HEK293 (cell line): ENCODE results near the gene NCLN.

Experiments
- CTCF ChIA-PET: fragments of 350-600 bp; formaldehyde crosslinking; extraction: SDS; loops from one replicate; lab custom pipeline; 2021; ENCODE audit warnings: antibody characterized with exemption; lab: Yijun Ruan, JAX
- POLR2A ChIA-PET: fragments of 300-600 bp; formaldehyde crosslinking; extraction: SDS; loops from one replicate; lab custom pipeline; 2020; ENCODE audit warnings: antibody characterized with exemption, inconsistent platforms; lab: Yijun Ruan, JAX
- H3K27ac ChIP-seq: fragments of 200-500 bp; sonication (Bioruptor generic); 2 replicates; pipeline ENCODE4 v1.5.1; 2014; ENCODE audit warnings: low read depth, low read length, control low read depth, inconsistent platforms; ENCODE audit errors: extremely low read depth
- H3K36me3 ChIP-seq, 2 experiments: fragments of 200-500 bp in 1 of 2; sonication (Bioruptor generic) in 1 of 2; 1 replicate in 1 of 2; 2 replicates in 1 of 2; pipeline ENCODE4 v1.5.1; 2014 to 2017; ENCODE audit warnings: inconsistent platforms in 2 of 2, low read length in 2 of 2; ENCODE audit not compliant: control insufficient read depth in 2 of 2, insufficient read depth in 1 of 2
- H3K4me1 ChIP-seq: fragments of 200-500 bp; sonication (Bioruptor generic); 2 replicates; pipeline ENCODE4 v1.5.1; 2014; ENCODE audit warnings: mild to moderate bottlenecking, low read length, inconsistent platforms; ENCODE audit not compliant: control insufficient read depth, insufficient read depth
- H3K4me3 ChIP-seq: 2 replicates; pipeline ENCODE4 v1.5.1; 2011; ENCODE audit warnings: low read depth, mild to moderate bottlenecking, control low read depth, low read length, moderate library complexity
- H3K9me3 ChIP-seq: fragments of 200-500 bp; sonication (Bioruptor generic); 2 replicates; pipeline ENCODE4 v1.5.1; 2014; ENCODE audit warnings: low read depth, low read length, inconsistent platforms; ENCODE audit not compliant: control insufficient read depth, insufficient read depth
- GLI4 ChIP-seq: fragments of 450-650 bp; formaldehyde crosslinking; IDR thresholded peaks from 2 replicates; pipeline ENCODE4 v1.5.1; 2016; ENCODE audit warnings: missing biosample characterization, missing genetic modification characterization
- OVOL3 ChIP-seq: fragments of 450-650 bp; formaldehyde crosslinking; IDR thresholded peaks from 2 replicates; pipeline ENCODE4 v1.5.1; 2016; ENCODE audit warnings: missing biosample characterization, missing genetic modification characterization
- REPIN1 ChIP-seq: fragments of 450-650 bp; formaldehyde crosslinking; IDR thresholded peaks from 2 replicates; pipeline ENCODE4 v1.5.1; 2017; ENCODE audit warnings: missing biosample characterization, missing genetic modification characterization, low read depth
- SP7 ChIP-seq: fragments of 450-650 bp; formaldehyde crosslinking; IDR thresholded peaks from 2 replicates; pipeline ENCODE4 v1.5.1; 2016; ENCODE audit warnings: missing biosample characterization, missing genetic modification characterization
- ZBTB20 ChIP-seq: fragments of 450-650 bp; formaldehyde crosslinking; IDR thresholded peaks from 2 replicates; pipeline ENCODE4 v1.5.1; 2016; ENCODE audit warnings: missing biosample characterization, missing genetic modification characterization
- ZBTB48 ChIP-seq: fragments of 450-650 bp; formaldehyde crosslinking; IDR thresholded peaks from 2 replicates; pipeline ENCODE4 v1.5.1; 2016; ENCODE audit warnings: missing biosample characterization, missing genetic modification characterization
- ZNF121 ChIP-seq: fragments of 450-650 bp; formaldehyde crosslinking; IDR thresholded peaks from 2 replicates; pipeline ENCODE4 v1.5.1; 2016; ENCODE audit warnings: missing biosample characterization, missing genetic modification characterization
- ZNF138 ChIP-seq: fragments of 450-650 bp; formaldehyde crosslinking; IDR thresholded peaks from 2 replicates; pipeline ENCODE4 v1.5.1; 2016; ENCODE audit warnings: missing biosample characterization, missing genetic modification characterization, borderline replicate concordance
- ZNF174 ChIP-seq: fragments of 450-650 bp; formaldehyde crosslinking; IDR thresholded peaks from 2 replicates; pipeline ENCODE4 v1.5.0; 2017; ENCODE audit warnings: missing biosample characterization, mild to moderate bottlenecking, missing genetic modification characterization
- ZNF214 ChIP-seq: fragments of 450-650 bp; formaldehyde crosslinking; IDR thresholded peaks from 2 replicates; pipeline ENCODE4 v1.5.1; 2017; ENCODE audit warnings: missing biosample characterization, mild to moderate bottlenecking, missing genetic modification characterization, borderline replicate concordance
- ZNF23 ChIP-seq: fragments of 450-650 bp; formaldehyde crosslinking; IDR thresholded peaks from 2 replicates; pipeline ENCODE4 v1.5.1; 2016; ENCODE audit warnings: missing biosample characterization, missing genetic modification characterization, borderline replicate concordance
- ZNF350 ChIP-seq: fragments of 450-650 bp; formaldehyde crosslinking; IDR thresholded peaks from 2 replicates; pipeline ENCODE4 v1.5.0; 2017; ENCODE audit warnings: missing biosample characterization, mild to moderate bottlenecking, missing genetic modification characterization
- ZNF354C ChIP-seq: fragments of 450-650 bp; formaldehyde crosslinking; IDR thresholded peaks from 2 replicates; pipeline ENCODE4 v1.5.1; 2016; ENCODE audit warnings: missing biosample characterization, missing genetic modification characterization, low read depth, borderline replicate concordance
- ZNF423 ChIP-seq: fragments of 450-650 bp; formaldehyde crosslinking; IDR thresholded peaks from 2 replicates; pipeline ENCODE4 v1.5.1; 2016; ENCODE audit warnings: missing biosample characterization, missing genetic modification characterization
- ZNF426 ChIP-seq: fragments of 450-650 bp; formaldehyde crosslinking; IDR thresholded peaks from 2 replicates; pipeline ENCODE4 v1.5.1; 2017; ENCODE audit warnings: missing biosample characterization, missing genetic modification characterization, mild to moderate bottlenecking, inconsistent platforms, moderate library complexity
- ZNF530 ChIP-seq: fragments of 450-650 bp; formaldehyde crosslinking; IDR thresholded peaks from 2 replicates; pipeline ENCODE4 v1.5.1; 2016; ENCODE audit warnings: low read depth, missing biosample characterization, missing genetic modification characterization
- ZNF626 ChIP-seq: fragments of 450-650 bp; sonication (Bioruptor Pico); formaldehyde crosslinking; IDR thresholded peaks from 2 replicates; pipeline ENCODE4 v1.5.1; 2018; ENCODE audit warnings: missing biosample characterization, missing genetic modification characterization, inconsistent platforms
- ZNF654 ChIP-seq: fragments of 450-650 bp; formaldehyde crosslinking; IDR thresholded peaks from 2 replicates; pipeline ENCODE4 v1.5.1; 2016; ENCODE audit warnings: low read depth, missing biosample characterization, missing genetic modification characterization
- ZNF843 ChIP-seq: fragments of 450-650 bp; formaldehyde crosslinking; IDR thresholded peaks from 2 replicates; pipeline ENCODE4 v1.5.1; 2016; ENCODE audit warnings: missing biosample characterization, missing genetic modification characterization
- TF ChIP-seq, protein P1 (sequence below): fragments of 450-650 bp; formaldehyde crosslinking; IDR thresholded peaks from 2 replicates; pipeline ENCODE4 v1.5.1; 2016; ENCODE audit warnings: missing biosample characterization, missing genetic modification characterization
- TF ChIP-seq, protein P2 (sequence below): fragments of 450-650 bp; formaldehyde crosslinking; IDR thresholded peaks from 2 replicates; pipeline ENCODE4 v1.5.1; 2016; ENCODE audit warnings: missing biosample characterization, missing genetic modification characterization
- TF ChIP-seq, protein P3 (sequence below): fragments of 450-650 bp; formaldehyde crosslinking; IDR thresholded peaks from 2 replicates; pipeline ENCODE4 v1.5.1; 2016; ENCODE audit warnings: missing biosample characterization, missing genetic modification characterization
- TF ChIP-seq, protein P4 (sequence below): fragments of 450-650 bp; formaldehyde crosslinking; IDR thresholded peaks from 2 replicates; pipeline ENCODE4 v1.5.1; 2016; ENCODE audit warnings: missing biosample characterization, missing genetic modification characterization
- TF ChIP-seq, protein P5 (sequence below): fragments of 450-650 bp; IDR thresholded peaks from 2 replicates; pipeline ENCODE4 v1.5.1; 2018; ENCODE audit warnings: missing biosample characterization, mild to moderate bottlenecking, missing genetic modification characterization
- TF ChIP-seq, protein P6 (sequence below): fragments of 450-650 bp; formaldehyde crosslinking; IDR thresholded peaks from 2 replicates; pipeline ENCODE4 v1.5.1; 2016; ENCODE audit warnings: missing biosample characterization, missing genetic modification characterization
- TF ChIP-seq, protein P7 (sequence below): fragments of 450-650 bp; formaldehyde crosslinking; IDR thresholded peaks from 2 replicates; pipeline ENCODE4 v1.5.1; 2017; ENCODE audit warnings: missing biosample characterization, missing genetic modification characterization

Gene NCLN

DNA sequence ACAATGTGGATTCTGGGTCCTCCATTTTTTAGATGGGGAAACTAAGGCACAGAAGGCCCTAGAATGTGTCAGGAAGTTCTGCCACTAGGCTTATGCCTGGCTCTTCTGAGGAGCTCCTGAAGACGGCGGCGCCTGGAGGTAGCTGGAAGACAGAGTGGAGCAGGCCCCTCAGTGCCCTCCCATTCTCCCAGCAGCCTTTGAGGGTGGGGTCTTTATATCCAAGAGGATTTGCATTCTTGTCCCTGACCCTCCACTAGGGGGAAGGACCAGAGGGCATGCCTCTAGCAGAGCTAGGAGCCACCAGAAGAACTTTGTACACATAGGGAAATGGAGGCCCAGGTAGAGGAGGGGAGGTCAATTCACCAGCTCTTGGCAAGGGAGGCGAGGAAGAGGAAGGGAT lies 48.1 kb downstream of the NCLN start:
- Histone ChIP-seq H3K27ac (no peak overlapping the region), H3K9me3 (no peaks in the 10 kb centered on the region), H3K36me3 (no peaks in the 10 kb centered on the region), H3K4me3 (no peak overlapping the region), H3K4me1 (no peaks in the 10 kb centered on the region)
- no peak for TF ChIP-seq ZBTB20
- no peak for TF ChIP-seq ZNF138 (tag by site-specific recombination)
- TF ChIP-seq, protein P1, sequence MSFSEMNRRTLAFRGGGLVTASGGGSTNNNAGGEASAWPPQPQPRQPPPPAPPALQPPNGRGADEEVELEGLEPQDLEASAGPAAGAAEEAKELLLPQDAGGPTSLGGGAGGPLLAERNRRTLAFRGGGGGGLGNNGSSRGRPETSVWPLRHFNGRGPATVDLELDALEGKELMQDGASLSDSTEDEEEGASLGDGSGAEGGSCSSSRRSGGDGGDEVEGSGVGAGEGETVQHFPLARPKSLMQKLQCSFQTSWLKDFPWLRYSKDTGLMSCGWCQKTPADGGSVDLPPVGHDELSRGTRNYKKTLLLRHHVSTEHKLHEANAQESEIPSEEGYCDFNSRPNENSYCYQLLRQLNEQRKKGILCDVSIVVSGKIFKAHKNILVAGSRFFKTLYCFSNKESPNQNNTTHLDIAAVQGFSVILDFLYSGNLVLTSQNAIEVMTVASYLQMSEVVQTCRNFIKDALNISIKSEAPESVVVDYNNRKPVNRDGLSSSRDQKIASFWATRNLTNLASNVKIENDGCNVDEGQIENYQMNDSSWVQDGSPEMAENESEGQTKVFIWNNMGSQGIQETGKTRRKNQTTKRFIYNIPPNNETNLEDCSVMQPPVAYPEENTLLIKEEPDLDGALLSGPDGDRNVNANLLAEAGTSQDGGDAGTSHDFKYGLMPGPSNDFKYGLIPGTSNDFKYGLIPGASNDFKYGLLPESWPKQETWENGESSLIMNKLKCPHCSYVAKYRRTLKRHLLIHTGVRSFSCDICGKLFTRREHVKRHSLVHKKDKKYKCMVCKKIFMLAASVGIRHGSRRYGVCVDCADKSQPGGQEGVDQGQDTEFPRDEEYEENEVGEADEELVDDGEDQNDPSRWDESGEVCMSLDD: no peak
- no peak for TF ChIP-seq REPIN1 (tag by site-specific recombination)
- TF ChIP-seq, protein P2, sequence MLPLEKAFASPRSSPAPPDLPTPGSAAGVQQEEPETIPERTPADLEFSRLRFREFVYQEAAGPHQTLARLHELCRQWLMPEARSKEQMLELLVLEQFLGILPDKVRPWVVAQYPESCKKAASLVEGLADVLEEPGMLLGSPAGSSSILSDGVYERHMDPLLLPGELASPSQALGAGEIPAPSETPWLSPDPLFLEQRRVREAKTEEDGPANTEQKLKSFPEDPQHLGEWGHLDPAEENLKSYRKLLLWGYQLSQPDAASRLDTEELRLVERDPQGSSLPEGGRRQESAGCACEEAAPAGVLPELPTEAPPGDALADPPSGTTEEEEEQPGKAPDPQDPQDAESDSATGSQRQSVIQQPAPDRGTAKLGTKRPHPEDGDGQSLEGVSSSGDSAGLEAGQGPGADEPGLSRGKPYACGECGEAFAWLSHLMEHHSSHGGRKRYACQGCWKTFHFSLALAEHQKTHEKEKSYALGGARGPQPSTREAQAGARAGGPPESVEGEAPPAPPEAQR (tag by site-specific recombination): no peak
- TF ChIP-seq ZNF626 (tag by site-specific recombination): no peak
- no peak for TF ChIP-seq ZNF354C (tag by site-specific recombination)
- TF ChIP-seq SP7 (tag by site-specific recombination): no peak
- no peak for TF ChIP-seq ZNF530 (tag by site-specific recombination)
- TF ChIP-seq, protein P3, sequence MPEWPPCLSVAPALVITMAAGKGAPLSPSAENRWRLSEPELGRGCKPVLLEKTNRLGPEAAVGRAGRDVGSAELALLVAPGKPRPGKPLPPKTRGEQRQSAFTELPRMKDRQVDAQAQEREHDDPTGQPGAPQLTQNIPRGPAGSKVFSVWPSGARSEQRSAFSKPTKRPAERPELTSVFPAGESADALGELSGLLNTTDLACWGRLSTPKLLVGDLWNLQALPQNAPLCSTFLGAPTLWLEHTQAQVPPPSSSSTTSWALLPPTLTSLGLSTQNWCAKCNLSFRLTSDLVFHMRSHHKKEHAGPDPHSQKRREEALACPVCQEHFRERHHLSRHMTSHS: no peak
- TF ChIP-seq OVOL3 (tag by site-specific recombination): no peak
- TF ChIP-seq, protein P4, sequence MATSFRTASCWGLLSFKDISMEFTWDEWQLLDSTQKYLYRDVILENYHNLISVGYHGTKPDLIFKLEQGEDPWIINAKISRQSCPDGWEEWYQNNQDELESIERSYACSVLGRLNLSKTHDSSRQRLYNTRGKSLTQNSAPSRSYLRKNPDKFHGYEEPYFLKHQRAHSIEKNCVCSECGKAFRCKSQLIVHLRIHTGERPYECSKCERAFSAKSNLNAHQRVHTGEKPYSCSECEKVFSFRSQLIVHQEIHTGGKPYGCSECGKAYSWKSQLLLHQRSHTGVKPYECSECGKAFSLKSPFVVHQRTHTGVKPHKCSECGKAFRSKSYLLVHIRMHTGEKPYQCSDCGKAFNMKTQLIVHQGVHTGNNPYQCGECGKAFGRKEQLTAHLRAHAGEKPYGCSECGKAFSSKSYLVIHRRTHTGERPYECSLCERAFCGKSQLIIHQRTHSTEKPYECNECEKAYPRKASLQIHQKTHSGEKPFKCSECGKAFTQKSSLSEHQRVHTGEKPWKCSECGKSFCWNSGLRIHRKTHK (tag by site-specific recombination): no peak
- TF ChIP-seq ZNF426: no peak
- TF ChIP-seq, protein P5, sequence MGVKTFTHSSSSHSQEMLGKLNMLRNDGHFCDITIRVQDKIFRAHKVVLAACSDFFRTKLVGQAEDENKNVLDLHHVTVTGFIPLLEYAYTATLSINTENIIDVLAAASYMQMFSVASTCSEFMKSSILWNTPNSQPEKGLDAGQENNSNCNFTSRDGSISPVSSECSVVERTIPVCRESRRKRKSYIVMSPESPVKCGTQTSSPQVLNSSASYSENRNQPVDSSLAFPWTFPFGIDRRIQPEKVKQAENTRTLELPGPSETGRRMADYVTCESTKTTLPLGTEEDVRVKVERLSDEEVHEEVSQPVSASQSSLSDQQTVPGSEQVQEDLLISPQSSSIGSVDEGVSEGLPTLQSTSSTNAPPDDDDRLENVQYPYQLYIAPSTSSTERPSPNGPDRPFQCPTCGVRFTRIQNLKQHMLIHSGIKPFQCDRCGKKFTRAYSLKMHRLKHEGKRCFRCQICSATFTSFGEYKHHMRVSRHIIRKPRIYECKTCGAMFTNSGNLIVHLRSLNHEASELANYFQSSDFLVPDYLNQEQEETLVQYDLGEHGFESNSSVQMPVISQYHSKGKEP (tag by site-specific recombination): no peak
- TF ChIP-seq ZNF23 (tag by site-specific recombination): no peak
- TF ChIP-seq GLI4 (tag by site-specific recombination): no peak
- CTCF ChIA-PET: interaction anchor here (1.6 kb wide), 1 partner anchor 10 kb away, joined by 11 read pairs; the partner anchor contains the start of gene CELF5
- POLR2A ChIA-PET: interaction anchor here (0.6 kb wide), 1 partner anchor 245 kb away, joined by 3 read pairs; no protein-coding TSS in a partner anchor

DNA sequence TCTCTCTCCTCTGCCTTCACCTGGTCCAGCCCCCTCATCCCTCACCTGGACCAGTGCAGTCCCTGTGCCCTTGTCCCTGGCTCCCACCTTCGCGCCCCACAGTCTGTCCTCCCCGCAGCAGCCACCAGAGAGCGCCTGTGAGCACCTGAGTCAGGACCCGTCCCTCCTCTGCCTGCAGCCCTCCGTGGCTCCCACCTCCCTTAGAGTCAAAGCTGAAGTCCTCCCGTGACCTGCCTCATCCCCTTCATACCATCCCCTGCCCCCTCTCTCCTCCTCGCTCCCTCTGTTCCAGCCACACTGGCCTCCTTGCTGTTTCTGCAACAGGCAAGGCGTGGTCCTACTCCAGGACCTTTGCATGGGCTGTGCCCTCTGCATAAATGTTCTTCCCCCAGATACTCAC lies 49.1 kb downstream of the NCLN start:
- H3K9me3 ChIP-seq: no peaks in the 10 kb centered on the region
- H3K27ac ChIP-seq: no peak overlapping the region
- H3K4me3 ChIP-seq: no peak overlapping the region
- H3K4me1 ChIP-seq: no peaks in the 10 kb centered on the region
- ChIA-PET POLR2A (no interaction called here), CTCF (interaction anchor here (0.6 to 0.9 kb wide), 5 partner anchors 17 to 348 kb away, joined by 3 to 5 read pairs (median 4); no protein-coding TSS in a partner anchor)
- no peaks in the 10 kb centered on the region for H3K36me3 ChIP-seq
- TF ChIP-seq ZNF423 (tag by site-specific recombination) (no peak), ZNF350 (tag by site-specific recombination) (no peak), ZNF843 (tag by site-specific recombination) (no peak), ZNF174 (no peak), ZNF121 (tag by site-specific recombination) (no peak), ZBTB48 (no peak; the same call in 1 of the 2 replicates), ZNF214 (tag by site-specific recombination) (no peak), ZNF654 (tag by site-specific recombination) (no peak)
- TF ChIP-seq, protein P6, sequence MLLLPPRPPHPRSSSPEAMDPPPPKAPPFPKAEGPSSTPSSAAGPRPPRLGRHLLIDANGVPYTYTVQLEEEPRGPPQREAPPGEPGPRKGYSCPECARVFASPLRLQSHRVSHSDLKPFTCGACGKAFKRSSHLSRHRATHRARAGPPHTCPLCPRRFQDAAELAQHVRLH (tag by site-specific recombination): 0 out of 2 replicates have a peak, but pooled peaks have one; percentile 52
- TF ChIP-seq, protein P7, sequence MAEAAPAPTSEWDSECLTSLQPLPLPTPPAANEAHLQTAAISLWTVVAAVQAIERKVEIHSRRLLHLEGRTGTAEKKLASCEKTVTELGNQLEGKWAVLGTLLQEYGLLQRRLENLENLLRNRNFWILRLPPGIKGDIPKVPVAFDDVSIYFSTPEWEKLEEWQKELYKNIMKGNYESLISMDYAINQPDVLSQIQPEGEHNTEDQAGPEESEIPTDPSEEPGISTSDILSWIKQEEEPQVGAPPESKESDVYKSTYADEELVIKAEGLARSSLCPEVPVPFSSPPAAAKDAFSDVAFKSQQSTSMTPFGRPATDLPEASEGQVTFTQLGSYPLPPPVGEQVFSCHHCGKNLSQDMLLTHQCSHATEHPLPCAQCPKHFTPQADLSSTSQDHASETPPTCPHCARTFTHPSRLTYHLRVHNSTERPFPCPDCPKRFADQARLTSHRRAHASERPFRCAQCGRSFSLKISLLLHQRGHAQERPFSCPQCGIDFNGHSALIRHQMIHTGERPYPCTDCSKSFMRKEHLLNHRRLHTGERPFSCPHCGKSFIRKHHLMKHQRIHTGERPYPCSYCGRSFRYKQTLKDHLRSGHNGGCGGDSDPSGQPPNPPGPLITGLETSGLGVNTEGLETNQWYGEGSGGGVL (tag by site-specific recombination): no peak
